ENCODE measurements around the gene PDGFRA.

DNA sequence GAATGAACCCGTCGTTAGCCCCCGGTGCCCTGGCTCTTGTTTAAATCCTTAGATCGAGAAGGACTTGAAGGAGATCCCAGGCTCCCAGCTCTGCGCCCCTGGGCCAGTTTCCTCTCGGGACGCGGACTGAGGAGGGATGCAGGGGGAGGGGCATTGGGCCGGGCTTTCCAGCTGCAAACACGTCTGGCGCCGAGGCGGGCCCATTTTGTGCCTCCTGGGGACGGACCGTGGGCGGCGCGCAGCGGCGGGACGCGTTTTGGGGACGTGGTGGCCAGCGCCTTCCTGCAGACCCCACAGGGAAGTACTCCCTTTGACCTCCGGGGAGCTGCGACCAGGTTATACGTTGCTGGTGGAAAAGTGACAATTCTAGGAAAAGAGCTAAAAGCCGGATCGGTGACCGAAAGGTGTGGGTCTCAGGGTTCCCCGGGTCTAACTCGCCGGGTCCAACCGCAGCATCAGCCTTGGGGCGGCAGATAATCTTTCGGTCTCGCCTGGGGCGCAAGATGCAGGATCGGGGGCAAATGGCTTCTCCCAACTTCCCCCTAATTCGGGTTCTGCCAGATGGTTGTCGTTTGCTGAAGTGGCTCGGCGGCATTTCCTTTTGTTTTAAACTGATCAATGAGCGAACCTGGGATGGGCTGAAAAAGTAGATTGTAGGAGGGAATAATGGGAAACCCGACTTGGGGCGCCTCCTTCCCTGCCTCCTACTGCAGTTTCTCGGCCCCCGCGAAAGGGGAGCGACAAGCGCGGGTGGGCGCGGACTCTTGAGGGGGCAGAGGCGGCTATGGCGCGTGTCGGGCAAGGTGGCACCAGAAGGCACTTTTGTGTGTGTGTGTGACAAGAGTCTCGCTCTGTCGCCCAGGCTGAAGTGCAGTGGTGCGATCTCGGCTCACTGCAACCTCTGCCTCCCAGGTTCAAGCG lies 2.9 kb downstream of the PDGFRA start:
- no peak for TF ChIP-seq SMC3 (IDR thresholded peaks at IDR 0.05; ENCODE audit: borderline replicate concordance, low read length)
- no peak for TF ChIP-seq FOXM1 (IDR thresholded peaks at IDR 0.05; ENCODE audit: low read depth, low read length)
- TF ChIP-seq RAD21 (IDR thresholded peaks at IDR 0.05; ENCODE audit: insufficient read depth, low read depth, low read length): no peak
- TF ChIP-seq ATF2 (IDR thresholded peaks at IDR 0.05; ENCODE audit: low read length): no peak
- TF ChIP-seq EZH2 (IDR thresholded peaks at IDR 0.05; ENCODE audit: borderline replicate concordance, control insufficient read depth, low read depth, low read length): no peak
- no peak for TF ChIP-seq POLR2AphosphoS5 (IDR thresholded peaks at IDR 0.05; ENCODE audit: low read length)
- no peak for TF ChIP-seq CTCF (IDR thresholded peaks at IDR 0.05 in 2 of 3, conservative IDR thresholded peaks at IDR 0.05 in 1 of 3; ENCODE audit: control insufficient read depth in 2 of 3, extremely low read depth in 1 of 3, insufficient read depth in 1 of 3, low read depth in 3 of 3, low read length in 3 of 3)
- TF ChIP-seq, protein P1, sequence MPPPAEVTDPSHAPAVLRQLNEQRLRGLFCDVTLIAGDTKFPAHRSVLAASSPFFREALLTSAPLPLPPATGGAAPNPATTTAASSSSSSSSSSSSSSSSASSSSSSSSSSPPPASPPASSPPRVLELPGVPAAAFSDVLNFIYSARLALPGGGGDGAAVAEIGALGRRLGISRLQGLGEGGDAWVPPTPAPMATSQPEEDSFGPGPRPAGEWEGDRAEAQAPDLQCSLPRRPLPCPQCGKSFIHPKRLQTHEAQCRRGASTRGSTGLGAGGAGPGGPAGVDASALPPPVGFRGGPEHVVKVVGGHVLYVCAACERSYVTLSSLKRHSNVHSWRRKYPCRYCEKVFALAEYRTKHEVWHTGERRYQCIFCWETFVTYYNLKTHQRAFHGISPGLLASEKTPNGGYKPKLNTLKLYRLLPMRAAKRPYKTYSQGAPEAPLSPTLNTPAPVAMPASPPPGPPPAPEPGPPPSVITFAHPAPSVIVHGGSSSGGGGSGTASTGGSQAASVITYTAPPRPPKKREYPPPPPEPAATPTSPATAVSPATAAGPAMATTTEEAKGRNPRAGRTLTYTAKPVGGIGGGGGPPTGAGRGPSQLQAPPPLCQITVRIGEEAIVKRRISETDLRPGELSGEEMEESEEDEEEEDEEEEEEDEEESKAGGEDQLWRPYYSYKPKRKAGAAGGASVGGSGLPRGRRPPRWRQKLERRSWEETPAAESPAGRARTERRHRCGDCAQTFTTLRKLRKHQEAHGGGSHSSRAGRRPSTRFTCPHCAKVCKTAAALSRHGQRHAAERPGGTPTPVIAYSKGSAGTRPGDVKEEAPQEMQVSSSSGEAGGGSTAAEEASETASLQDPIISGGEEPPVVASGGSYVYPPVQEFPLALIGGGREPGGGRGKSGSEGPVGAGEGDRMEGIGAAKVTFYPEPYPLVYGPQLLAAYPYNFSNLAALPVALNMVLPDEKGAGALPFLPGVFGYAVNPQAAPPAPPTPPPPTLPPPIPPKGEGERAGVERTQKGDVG (CRISPR knock-in tag; IDR thresholded peaks at IDR 0.05): no peak
